Neuronal stem cell (in vitro differentiated cells): ENCODE results near the gene GATD1.

ENCODE experiments used
- DNase-seq: peaks from one replicate; pipeline ENCODE4 v3.0.0-alpha.2; 2013; ENCODE audit warnings: low spot score
- H2AFZ ChIP-seq: one replicate; pipeline ENCODE4 v1.6.1; 2013; ENCODE audit warnings: mild to moderate bottlenecking, low read length, inconsistent platforms
- H2AK5ac ChIP-seq: 2 replicates; pipeline ENCODE4 v1.6.1; 2013; ENCODE audit warnings: low read depth, mild to moderate bottlenecking, inconsistent platforms, low read length, moderate library complexity, mixed read lengths
- H2BK120ac ChIP-seq: 2 replicates; pipeline ENCODE4 v1.6.1; 2013; ENCODE audit warnings: low read depth, mild to moderate bottlenecking, inconsistent platforms, low read length, moderate library complexity, mixed read lengths
- H2BK12ac ChIP-seq: one replicate; pipeline ENCODE4 v1.6.1; 2013; ENCODE audit warnings: low read length, inconsistent platforms
- H2BK15ac ChIP-seq: 2 replicates; pipeline ENCODE4 v1.6.1; 2013; ENCODE audit warnings: mild to moderate bottlenecking, low read length, inconsistent platforms, mixed read lengths
- H2BK5ac ChIP-seq: one replicate; pipeline ENCODE4 v1.6.1; 2013; ENCODE audit warnings: inconsistent platforms, mild to moderate bottlenecking, low read length, moderate library complexity
- H3K14ac ChIP-seq: one replicate; pipeline ENCODE4 v1.6.1; 2013; ENCODE audit warnings: low read length, inconsistent platforms
- H3K18ac ChIP-seq: 2 replicates; pipeline ENCODE4 v1.6.1; 2013; ENCODE audit warnings: low read length, inconsistent platforms
- H3K23ac ChIP-seq: 2 replicates; pipeline ENCODE4 v1.6.1; 2013; ENCODE audit warnings: low read depth, mild to moderate bottlenecking, mixed read lengths, low read length, inconsistent platforms; ENCODE audit not compliant: poor library complexity
- H3K27ac ChIP-seq: replicated peaks from 3 replicates; pipeline ENCODE4 v1.5.1; 2013; ENCODE audit warnings: low read length, inconsistent platforms
- H3K27me3 ChIP-seq, 3 experiments: 2 replicates each; pipeline ENCODE4 v1.6.1; 2013; ENCODE audit warnings: low read length in 3 of 3, mild to moderate bottlenecking in 2 of 3, inconsistent platforms in 1 of 3, low read depth in 1 of 3, mixed read lengths in 1 of 3, moderate library complexity in 1 of 3; ENCODE audit not compliant: control insufficient read depth in 3 of 3, insufficient read depth in 3 of 3
- H3K36me3 ChIP-seq, 2 donors: replicated peaks in 1 of 2; 2 replicates each; pipeline ENCODE4 v1.6.1; 2013; ENCODE audit warnings: low read length in 2 of 2; ENCODE audit not compliant: control insufficient read depth in 2 of 2, insufficient read depth in 2 of 2
- H3K4ac ChIP-seq: 2 replicates; pipeline ENCODE4 v1.6.1; 2013; ENCODE audit warnings: inconsistent platforms, mild to moderate bottlenecking, low read length, moderate library complexity
- H3K4me1 ChIP-seq, 2 donors: 1 replicate in 1 of 2; 2 replicates in 1 of 2; pipeline ENCODE4 v1.6.1; 2013; ENCODE audit warnings: low read length in 2 of 2, low read depth in 1 of 2; ENCODE audit not compliant: control insufficient read depth in 2 of 2, insufficient read depth in 1 of 2
- H3K4me2 ChIP-seq: one replicate; pipeline ENCODE4 v1.6.1; 2013; ENCODE audit warnings: mild to moderate bottlenecking, low read length, inconsistent platforms; ENCODE audit not compliant: insufficient read depth, poor library complexity, severe bottlenecking
- H3K4me3 ChIP-seq, 2 donors: 2 replicates each; pipeline ENCODE4 v1.5.1; 2013; ENCODE audit warnings: low read length in 2 of 2, mild to moderate bottlenecking in 2 of 2, inconsistent platforms in 1 of 2, moderate library complexity in 1 of 2
- H3K79me1 ChIP-seq: one replicate; pipeline ENCODE4 v1.6.1; 2013; ENCODE audit warnings: low read depth, mild to moderate bottlenecking, inconsistent platforms, low read length, moderate library complexity
- H3K9ac ChIP-seq: one replicate; pipeline ENCODE4 v1.6.1; 2013; ENCODE audit warnings: mild to moderate bottlenecking, low read depth, low read length, inconsistent platforms; ENCODE audit not compliant: poor library complexity
- H3K9me3 ChIP-seq, 2 donors: replicated peaks in 1 of 2; 2 replicates each; pipeline versions ENCODE3 to v1.6.1; 2013; ENCODE audit warnings: low read length in 2 of 2, mild to moderate bottlenecking in 2 of 2, inconsistent platforms in 1 of 2, low read depth in 1 of 2, mixed read lengths in 1 of 2, moderate library complexity in 1 of 2; ENCODE audit not compliant: control insufficient read depth in 2 of 2, insufficient read depth in 1 of 2
- H4K8ac ChIP-seq: one replicate; pipeline ENCODE4 v1.6.1; 2013; ENCODE audit warnings: low read depth, mild to moderate bottlenecking, inconsistent platforms, low read length, moderate library complexity
- H4K91ac ChIP-seq: one replicate; pipeline ENCODE4 v1.6.1; 2013; ENCODE audit warnings: low read length, low read depth, mild to moderate bottlenecking, inconsistent platforms; ENCODE audit not compliant: poor library complexity
- WGBS, 2 donors: extraction: QIAGEN DNeasy Blood & Tissue Kit; methylation state at CpG; one replicate each; pipeline ENCODE4 v1.1.7; 2013; ENCODE audit warnings: missing lambda C conversion rate in 2 of 2, mixed read lengths in 1 of 2; ENCODE audit not compliant: insufficient read length in 2 of 2, insufficient replicate concordance in 1 of 2; ENCODE audit errors: extremely low coverage in 2 of 2; 5-methylcytosine and 5-hydroxymethylcytosine counted together

The GATD1 gene

DNA sequence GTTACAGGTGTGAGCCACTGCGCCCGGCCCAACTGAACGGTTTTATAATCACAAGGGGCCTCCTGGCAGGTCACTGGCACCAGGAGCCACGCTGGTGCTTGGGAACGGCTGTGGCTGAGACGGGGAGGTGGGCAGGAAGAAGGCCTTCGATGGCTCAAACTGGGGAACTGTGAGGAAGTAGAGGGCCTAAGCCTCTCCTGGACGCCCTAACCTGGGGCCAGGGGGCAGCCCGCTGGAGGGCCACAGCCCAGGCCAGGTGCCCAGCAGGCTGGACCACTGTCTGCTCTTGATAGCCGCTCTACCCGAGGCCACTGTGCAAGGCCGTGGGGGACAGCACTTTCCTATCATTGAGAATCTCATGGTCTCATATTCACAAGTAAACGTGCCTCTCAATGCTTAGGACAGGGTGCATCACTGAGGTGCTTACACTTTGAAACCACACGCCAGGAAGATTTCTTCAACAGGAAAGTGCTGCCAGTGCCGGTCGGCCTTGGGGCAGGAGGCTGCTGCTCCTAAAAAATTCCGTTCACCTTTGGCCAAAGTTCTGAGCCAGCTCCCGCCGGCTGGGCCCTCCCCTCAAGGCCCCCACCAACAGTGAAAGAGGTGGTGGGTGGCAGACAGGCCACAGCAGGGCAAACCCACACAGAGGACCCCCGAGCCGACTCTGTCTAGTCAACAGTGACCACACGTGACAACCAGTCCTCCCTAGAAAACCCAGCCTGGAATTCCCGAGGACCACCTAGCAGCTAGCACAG, 7.2 kb downstream of the GATD1 start:
- no CpG with 5 or more reads among the region's 23 CpGs for WGBS, 2 donors
- H2BK120ac ChIP-seq, result no peak overlapping the region

DNA sequence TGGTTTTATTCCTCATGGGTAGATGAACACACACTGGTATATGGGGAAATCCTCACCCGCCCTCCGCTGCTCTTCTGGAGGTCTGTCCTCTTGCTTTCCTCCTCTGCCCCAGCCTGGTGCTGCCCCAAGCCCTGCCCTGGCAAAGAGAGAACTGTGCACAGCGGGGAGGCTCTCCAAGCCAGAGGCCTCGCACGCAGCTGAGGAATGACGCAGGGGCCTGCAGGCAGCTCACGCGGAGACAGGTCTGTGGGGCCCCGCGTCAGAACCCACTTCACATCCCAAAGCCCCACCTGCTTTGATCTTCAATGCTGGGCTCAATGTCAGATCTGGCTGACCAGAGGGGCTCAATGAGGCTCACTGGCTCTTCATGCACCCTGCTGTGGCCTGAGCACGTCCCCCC, 10.0 kb downstream of the GATD1 start:
- no peak overlapping the region for H3K18ac ChIP-seq
- H3K14ac ChIP-seq, result no peak overlapping the region
- H2BK12ac ChIP-seq, result no peak overlapping the region
- H4K91ac ChIP-seq, result no peak overlapping the region
- no peak overlapping the region for H4K8ac ChIP-seq
- no peak overlapping the region for H3K4me2 ChIP-seq
- H3K23ac ChIP-seq, result no peak overlapping the region
- no CpG with 5 or more reads among the region's 11 CpGs for WGBS, 2 donors
- H3K27ac ChIP-seq, result no peak overlapping the region
- H3K9me3 ChIP-seq, result no peaks in the 10 kb centered on the region
- H2BK5ac ChIP-seq, result no peak overlapping the region
- no peak for DNase-seq
- H3K4me3 ChIP-seq, result no peak overlapping the region
- no peaks in the 10 kb centered on the region for H3K27me3 ChIP-seq
- H2BK120ac ChIP-seq, result no peak overlapping the region
- no peak overlapping the region for H3K9ac ChIP-seq
- H2AK5ac ChIP-seq, result no peak overlapping the region
- H3K4me1 ChIP-seq, result peaks cover 0 to 2% of the 10 kb centered on the region in 2 donors
- H3K79me1 ChIP-seq, result peaks cover 8% of the 10 kb centered on the region
- H2AFZ ChIP-seq, result no peak overlapping the region
- H3K36me3 ChIP-seq, result peaks cover 38 to 81% of the 10 kb centered on the region in 2 donors
- no peak overlapping the region for H2BK15ac ChIP-seq
- no peak overlapping the region for H3K4ac ChIP-seq

More for the DNA sequence above, 7.2 kb downstream of the GATD1 start:
- Histone ChIP-seq H3K4ac (no peak overlapping the region), H3K79me1 (peaks cover 18% of the 10 kb centered on the region), H3K4me3 (no peak overlapping the region), H3K27ac (no peak overlapping the region), H3K23ac (no peak overlapping the region), H2BK12ac (no peak overlapping the region), H3K36me3 (peaks cover 23 to 80% of the 10 kb centered on the region in 2 donors), H4K91ac (no peak overlapping the region), H3K4me1 (peaks cover 0 to 2% of the 10 kb centered on the region in 2 donors), H3K27me3 (no peaks in the 10 kb centered on the region), H2BK15ac (no peak overlapping the region), H2AK5ac (no peak overlapping the region), H2BK5ac (no peak overlapping the region), H3K9me3 (no peaks in the 10 kb centered on the region), H2AFZ (no peak overlapping the region), H3K14ac (no peak overlapping the region), H4K8ac (no peak overlapping the region), H3K9ac (no peak overlapping the region), H3K4me2 (no peak overlapping the region), H3K18ac (no peak overlapping the region)
- DNase-seq, result no peak

DNA sequence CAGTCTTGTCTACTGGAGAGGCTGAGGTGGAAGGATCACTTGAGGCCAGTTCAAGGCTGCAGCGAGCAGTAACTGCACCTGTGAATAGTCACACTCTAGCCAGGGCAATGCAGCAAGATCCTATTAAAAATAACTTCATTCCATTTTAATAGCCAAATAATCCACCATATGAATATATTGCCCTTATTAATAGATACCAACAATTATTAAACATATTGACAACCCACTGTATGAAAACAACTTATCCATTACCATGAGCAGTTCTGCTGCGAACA, 10.4 kb downstream of the GATD1 start:
- peaks cover 39 to 79% of the 10 kb centered on the region in 2 donors for H3K36me3 ChIP-seq

DNA sequence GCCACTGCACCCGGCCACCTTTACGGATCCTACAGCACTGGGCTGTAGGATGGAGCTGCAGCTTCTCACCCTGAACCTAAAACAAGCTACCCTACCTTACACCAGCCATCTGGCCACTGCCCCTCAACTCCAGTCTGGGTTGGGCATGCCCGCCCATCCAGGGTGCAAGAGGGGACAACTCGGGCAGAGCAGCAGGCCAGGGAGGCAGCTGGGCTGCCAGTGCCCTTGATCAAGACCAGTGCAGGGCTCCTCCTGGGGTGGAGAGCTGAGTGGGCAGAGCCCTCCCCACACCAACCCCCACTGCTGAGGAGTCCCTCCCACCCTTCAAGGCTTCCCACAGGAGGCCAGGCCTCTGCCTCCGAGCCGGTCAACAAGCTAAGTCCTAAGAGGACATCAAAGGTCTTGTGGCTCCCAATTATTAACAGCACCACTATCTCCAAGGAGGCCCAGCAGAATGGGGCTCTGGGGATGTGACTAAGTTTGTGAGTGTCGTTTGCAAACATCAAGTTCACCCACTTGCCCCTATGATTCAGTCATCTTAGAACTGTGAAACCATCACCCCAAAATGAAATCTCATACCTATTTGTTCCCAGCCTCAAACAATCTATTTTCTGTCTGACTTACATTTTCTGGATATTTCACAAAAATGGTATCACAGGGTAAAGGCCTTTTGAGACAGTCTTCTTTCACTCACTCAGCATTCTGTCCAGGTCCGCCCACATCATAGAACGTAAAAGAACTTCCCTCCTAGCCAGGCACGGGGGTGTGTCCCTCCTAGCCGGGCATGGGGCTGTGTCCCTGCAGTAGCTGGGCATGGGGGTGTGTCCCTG, 11.0 kb downstream of the GATD1 start:
- H2BK15ac ChIP-seq, result no peak overlapping the region
- H3K27ac ChIP-seq, result no peak overlapping the region
- no peak overlapping the region for H2AK5ac ChIP-seq
- WGBS, 2 donors, result no CpG with 5 or more reads among the region's 11 CpGs
- no peak overlapping the region for H4K91ac ChIP-seq
- H3K4ac ChIP-seq, result no peak overlapping the region
- no peak overlapping the region for H4K8ac ChIP-seq
- H3K18ac ChIP-seq, result no peak overlapping the region
- H2AFZ ChIP-seq, result no peak overlapping the region
- H3K4me3 ChIP-seq, result peak overlapping the region in 1 of 2 donors; percentile 38
- H3K9me3 ChIP-seq, result no peaks in the 10 kb centered on the region
- H3K14ac ChIP-seq, result no peak overlapping the region
- no peak overlapping the region for H3K9ac ChIP-seq
- no peak overlapping the region for H2BK12ac ChIP-seq
- H2BK120ac ChIP-seq, result no peak overlapping the region
- H3K36me3 ChIP-seq, result peaks cover 42 to 79% of the 10 kb centered on the region in 2 donors
- H2BK5ac ChIP-seq, result no peak overlapping the region
- peaks cover 4% of the 10 kb centered on the region for H3K79me1 ChIP-seq
- no peaks in the 10 kb centered on the region for H3K27me3 ChIP-seq
- no peaks in the 10 kb centered on the region for H3K4me1 ChIP-seq
- no peak for DNase-seq
- H3K23ac ChIP-seq, result peak overlapping the region; percentile 39
- H3K4me2 ChIP-seq, result no peak overlapping the region

More for the DNA sequence above, 10.4 kb downstream of the GATD1 start:
- Histone ChIP-seq H4K91ac (no peak overlapping the region), H2BK120ac (no peak overlapping the region), H3K4ac (no peak overlapping the region), H3K9ac (no peak overlapping the region), H4K8ac (no peak overlapping the region), H2BK15ac (no peak overlapping the region), H3K79me1 (peaks cover 7% of the 10 kb centered on the region), H3K27ac (no peak overlapping the region), H3K27me3 (no peaks in the 10 kb centered on the region), H2BK12ac (no peak overlapping the region), H3K14ac (no peak overlapping the region), H2BK5ac (no peak overlapping the region), H3K9me3 (no peaks in the 10 kb centered on the region), H2AK5ac (no peak overlapping the region), H3K4me2 (no peak overlapping the region), H3K4me3 (no peak overlapping the region), H3K18ac (no peak overlapping the region), H3K4me1 (peaks cover 0 to 1% of the 10 kb centered on the region in 2 donors), H3K23ac (no peak overlapping the region), H2AFZ (no peak overlapping the region)
- no CpG with 5 or more reads among the region's 2 CpGs for WGBS, 2 donors
- no peak for DNase-seq
